ENCODE results near the gene TNXB.
"Not testable (repeated sequence)": the region's sequence is repeated elsewhere in the genome, so short reads cannot be mapped to it uniquely, and the experiment has no call there.

The TNXB gene

GRCh38 chr6:31994421-31994820 lies 114.7 kb downstream of the TNXB start:
- not testable (repeated sequence) for DNase-seq
